HG02981 (cell line): ENCODE data around the gene LMBRD2.
"Not testable (repeated sequence)": the region's sequence is repeated elsewhere in the genome, so short reads cannot be mapped to it uniquely, and the experiment has no call there.

Source experiments
- ATAC-seq: cut with Tn5 transposase; IDR thresholded peaks from one replicate; pipeline ENCODE4 v1.9.1; 2021; ENCODE audit warnings: mild to moderate bottlenecking, moderate library complexity; ENCODE audit not compliant: unreplicated experiment

Gene LMBRD2

GRCh38 chr5:36151434-36152323 lies at the start of gene LMBRD2, which contains the start of gene SKP2:
TSS of gene LMBRD2 (minus strand) at chr5:36151887. CDS start at chr5:36143349, 8,538 bp downstream.
TSS of gene SKP2 (plus strand) at chr5:36152111. CDS start at chr5:36152263, 152 bp downstream.
- ATAC-seq, result peak; percentile 99

DNA sequence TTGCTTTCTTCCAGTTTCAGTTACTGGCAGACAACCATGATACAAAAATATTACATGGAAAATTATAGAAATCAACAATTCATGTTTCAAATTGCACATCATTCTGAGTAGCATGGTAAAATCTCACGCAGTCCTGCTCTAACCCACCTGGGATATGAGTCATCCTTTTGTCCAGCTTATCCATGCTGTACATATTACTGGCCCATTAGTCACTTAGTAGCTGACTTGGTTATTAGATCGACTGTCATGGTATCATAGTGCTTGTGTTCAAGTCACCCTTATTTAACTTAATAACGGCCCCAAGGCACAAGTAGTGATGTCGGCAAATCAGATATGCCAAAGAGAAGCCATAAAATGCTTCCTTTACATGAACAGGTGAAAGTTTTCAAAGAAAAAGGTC lies 48.8 kb upstream of the LMBRD2 start:
- ATAC-seq, result no peak

DNA sequence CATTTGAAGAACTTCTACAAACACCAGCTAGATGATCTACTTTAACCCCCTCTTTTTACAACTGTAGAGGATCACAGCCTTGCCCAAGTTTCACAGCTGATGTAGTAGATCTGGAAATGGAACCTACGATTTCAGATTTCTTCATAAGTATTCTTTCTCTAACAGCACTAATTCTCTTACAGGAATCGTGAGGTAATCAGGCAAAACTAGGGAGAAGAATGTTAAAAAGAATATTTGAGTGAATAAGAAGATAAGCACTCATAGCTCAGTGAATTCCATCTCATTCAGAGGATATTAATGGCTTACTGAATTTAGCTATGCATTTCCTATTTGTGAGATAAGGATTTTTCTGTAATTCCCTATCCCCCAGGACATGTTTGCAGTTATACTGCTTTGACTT lies 47.9 kb upstream of the LMBRD2 start:
- no peak for ATAC-seq

GRCh38 chr5:36198783-36199182 lies 47.1 kb upstream of the LMBRD2 start:
- not testable (repeated sequence) for ATAC-seq

GRCh38 chr5:36198281-36198680 lies 46.6 kb upstream of the LMBRD2 start:
- no peak for ATAC-seq

DNA sequence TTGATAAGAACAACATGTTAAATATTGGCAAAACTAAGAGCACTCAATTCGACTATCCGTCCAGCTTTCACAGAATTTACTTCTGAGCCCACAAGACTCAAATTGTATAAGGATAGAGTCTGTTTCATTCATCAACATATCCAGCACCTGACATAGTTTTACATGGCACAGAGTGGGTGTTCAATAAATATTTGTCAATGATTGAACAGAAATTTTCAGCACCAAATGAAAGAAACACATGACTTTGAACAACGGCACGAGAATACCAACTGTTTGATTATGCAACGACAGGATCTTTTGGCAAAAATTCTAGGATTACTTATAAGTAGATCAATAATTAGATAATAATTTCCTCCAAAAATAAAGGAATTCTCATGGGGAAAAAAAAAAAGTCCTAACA lies 42.1 kb upstream of the LMBRD2 start:
- ATAC-seq, result no peak

- not testable (repeated sequence) for ATAC-seq
These were observed 32.7 kb upstream of the LMBRD2 start for GRCh38 chr5:36184408-36184807.

- no peak for ATAC-seq
These were observed 30.1 kb upstream of the LMBRD2 start for GRCh38 chr5:36181774-36182173.

GRCh38 chr5:36180556-36181350 lies 29.1 kb upstream of the LMBRD2 start:
- no peak for ATAC-seq

DNA sequence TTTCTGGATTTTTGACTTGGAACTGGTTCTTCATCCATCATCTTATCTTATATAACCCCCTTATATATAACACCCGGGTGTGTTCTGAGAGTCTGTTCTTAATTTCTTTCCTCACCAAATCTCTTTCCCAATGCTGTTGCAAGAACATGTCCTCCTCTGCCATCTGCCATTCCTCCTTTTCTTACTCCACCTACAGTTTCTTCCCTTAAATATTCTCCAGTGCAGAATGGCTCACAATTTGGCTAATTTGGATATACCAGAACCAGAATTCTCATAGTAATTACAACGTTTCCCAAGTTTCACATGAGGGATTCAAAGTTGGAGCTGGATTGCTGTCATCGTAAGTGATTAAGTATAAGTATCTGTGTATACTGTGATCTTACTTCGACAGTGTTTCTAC lies 28.3 kb upstream of the LMBRD2 start:
- ATAC-seq, result no peak

GRCh38 chr5:36178524-36178890 lies 26.8 kb upstream of the LMBRD2 start:
- ATAC-seq, result no peak

DNA sequence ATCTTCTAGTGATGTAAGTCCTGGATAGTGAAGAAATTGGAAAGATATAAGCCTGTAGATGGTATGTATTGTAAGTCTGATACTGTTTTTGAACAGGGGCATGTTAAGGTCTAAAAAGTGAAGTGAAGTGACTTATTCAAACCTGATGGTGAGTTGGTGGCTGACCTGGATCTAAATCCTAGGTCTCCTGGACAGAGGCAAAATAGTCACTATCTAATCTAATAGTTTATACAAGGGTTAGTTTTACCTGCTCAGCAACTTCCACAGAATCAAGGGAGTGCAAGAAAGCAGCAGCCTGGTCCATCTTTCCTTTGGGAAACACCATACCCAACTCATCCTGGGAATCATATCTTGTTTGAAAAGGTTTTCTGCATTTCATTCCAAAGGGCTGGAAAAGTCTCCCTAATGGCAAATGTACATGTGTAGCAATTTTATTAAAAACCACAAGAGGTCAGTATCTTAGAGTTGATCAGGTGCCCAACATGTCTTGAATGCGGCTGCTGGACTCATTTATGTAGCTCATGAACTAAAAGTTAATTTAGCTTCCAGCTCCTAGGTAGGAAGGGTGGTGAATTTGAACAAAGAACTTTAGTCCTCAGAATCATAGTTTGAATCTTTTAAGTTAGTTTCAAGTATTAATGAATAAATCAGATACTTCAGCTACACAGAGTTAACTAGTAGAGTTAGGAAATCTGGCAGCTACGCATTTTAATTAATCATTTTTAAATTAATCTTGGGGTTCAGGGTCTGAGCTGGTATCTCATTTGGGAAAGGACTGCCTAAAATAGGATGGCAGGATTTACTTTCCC lies 26.2 kb upstream of the LMBRD2 start:
- no peak for ATAC-seq

GRCh38 chr5:36177154-36177553 lies 25.5 kb upstream of the LMBRD2 start:
- ATAC-seq, result peak; percentile 97

GRCh38 chr5:36175043-36175442 lies 23.4 kb upstream of the LMBRD2 start:
- ATAC-seq, result no peak

- ATAC-seq, result no peak
These were observed 22.4 kb upstream of the LMBRD2 start for GRCh38 chr5:36174119-36174518.

- ATAC-seq, result no peak
These were observed 21.7 kb upstream of the LMBRD2 start for GRCh38 chr5:36173426-36173825.

DNA sequence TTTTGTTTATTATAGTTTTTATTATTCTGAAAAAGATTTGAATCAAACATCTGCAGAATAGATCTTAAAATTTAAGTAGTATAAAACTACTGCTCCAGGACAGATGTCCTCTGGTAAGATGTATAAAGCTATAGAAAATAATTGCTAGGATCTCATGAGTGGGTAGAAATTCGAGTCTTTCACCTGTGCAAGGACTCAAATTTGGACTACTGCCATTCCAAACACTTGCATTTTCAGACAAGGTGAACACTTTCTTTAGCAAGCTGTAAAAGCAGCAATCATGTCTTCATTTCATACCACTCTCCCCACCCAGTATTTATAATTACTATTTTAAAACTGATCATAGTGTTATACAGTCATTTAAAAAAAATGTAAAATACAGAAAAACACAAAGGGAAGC lies 20.9 kb upstream of the LMBRD2 start:
- no peak for ATAC-seq

DNA sequence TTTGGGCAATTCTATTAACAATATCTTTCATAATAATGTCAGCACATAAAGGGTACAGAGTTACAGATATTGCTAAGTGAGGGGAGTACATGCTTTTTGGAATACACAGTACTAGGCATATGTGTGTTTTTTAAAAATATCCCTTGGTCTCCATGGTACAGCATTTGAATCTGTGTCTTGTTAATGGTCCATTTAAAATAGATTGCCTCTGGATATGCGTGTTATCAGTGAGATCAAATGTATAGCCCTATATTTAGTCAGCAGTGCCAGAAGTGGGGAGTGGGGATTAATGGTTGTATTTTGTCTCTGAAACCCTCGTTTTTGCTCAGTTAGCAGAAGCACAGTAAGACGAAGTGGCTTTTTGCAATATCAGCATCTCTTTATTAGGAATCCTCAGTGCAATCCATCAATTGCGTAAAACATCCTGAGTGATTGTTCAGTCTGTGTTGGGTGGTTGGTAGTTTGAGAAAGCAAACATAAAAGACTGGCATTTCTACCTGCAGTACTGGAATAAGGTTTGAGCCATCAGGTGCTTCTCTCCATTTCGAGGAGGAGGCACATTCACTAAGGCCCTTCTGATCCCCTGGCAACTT lies 19.2 kb upstream of the LMBRD2 start:
- ATAC-seq, result no peak

DNA sequence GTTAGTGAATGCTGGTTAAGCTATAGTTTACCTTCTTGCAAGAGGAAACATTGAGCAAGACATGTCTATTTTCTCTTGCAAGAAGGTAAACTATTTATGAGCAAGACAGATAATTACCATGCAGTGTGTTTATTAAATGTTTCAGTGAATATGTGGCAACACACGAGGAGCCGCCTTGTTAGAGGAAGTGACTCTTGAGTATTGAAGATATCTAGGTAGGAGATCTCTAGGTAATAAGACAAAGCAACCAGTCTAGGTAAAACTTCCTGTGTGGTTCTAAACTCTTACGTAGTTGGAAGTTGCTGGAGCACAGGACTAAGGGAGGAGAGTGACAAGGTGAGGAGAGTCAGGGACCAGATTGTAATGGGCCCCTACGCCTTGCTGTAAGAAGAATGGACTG lies 17.1 kb upstream of the LMBRD2 start:
- no peak for ATAC-seq

GRCh38 chr5:36164461-36164860 lies 12.8 kb upstream of the LMBRD2 start:
- ATAC-seq, result no peak
